Skeletal muscle tissue (tissue), 4 donors: ENCODE measurements around the gene ERC2. TPM values are rescaled to one million over a fixed set of nuclear protein-coding genes. Genes with fewer than 3 reads are reported as not detected.

Experiments
- H3K27ac ChIP-seq: one replicate; pipeline ENCODE4 v1.7.0; 2013; ENCODE audit warnings: mild to moderate bottlenecking, low read depth, low read length, inconsistent platforms
- H3K27me3 ChIP-seq, 3 donors: one replicate each; pipeline ENCODE4 v1.7.0; 2013; ENCODE audit warnings: low read length in 3 of 3; ENCODE audit not compliant: control insufficient read depth in 3 of 3, insufficient read depth in 3 of 3
- H3K36me3 ChIP-seq, 3 donors: one replicate each; pipeline ENCODE4 v1.7.0; 2013; ENCODE audit warnings: low read length in 3 of 3; ENCODE audit not compliant: control insufficient read depth in 3 of 3, insufficient read depth in 3 of 3
- H3K4me1 ChIP-seq, 3 donors: one replicate each; pipeline ENCODE4 v1.7.0; 2013; ENCODE audit warnings: low read length in 3 of 3, mild to moderate bottlenecking in 3 of 3; ENCODE audit not compliant: control insufficient read depth in 3 of 3, insufficient read depth in 3 of 3
- H3K4me3 ChIP-seq, 3 donors: one replicate each; pipeline ENCODE4 v1.7.0; 2013; ENCODE audit warnings: low read length in 3 of 3
- H3K9ac ChIP-seq, 3 donors: one replicate each; pipeline ENCODE4 v1.7.0; 2013; ENCODE audit warnings: low read length in 3 of 3, mild to moderate bottlenecking in 3 of 3, moderate library complexity in 2 of 3, low read depth in 1 of 3
- H3K9me3 ChIP-seq, 3 donors: one replicate each; pipeline ENCODE4 v1.7.0; 2013; ENCODE audit warnings: low read length in 3 of 3; ENCODE audit not compliant: control insufficient read depth in 3 of 3
- total RNA-seq: library from RNA; depleted of rRNA; stranded (reverse); fragments of >200 nt; gene quantifications from one replicate; pipeline ENCODE4 v1.2.3, GENCODE V29; 2014
- donor health status: Osteomylitis.

The ERC2 gene
- total RNA-seq, 1 donor from 2014 or later: 1.0 TPM

DNA sequence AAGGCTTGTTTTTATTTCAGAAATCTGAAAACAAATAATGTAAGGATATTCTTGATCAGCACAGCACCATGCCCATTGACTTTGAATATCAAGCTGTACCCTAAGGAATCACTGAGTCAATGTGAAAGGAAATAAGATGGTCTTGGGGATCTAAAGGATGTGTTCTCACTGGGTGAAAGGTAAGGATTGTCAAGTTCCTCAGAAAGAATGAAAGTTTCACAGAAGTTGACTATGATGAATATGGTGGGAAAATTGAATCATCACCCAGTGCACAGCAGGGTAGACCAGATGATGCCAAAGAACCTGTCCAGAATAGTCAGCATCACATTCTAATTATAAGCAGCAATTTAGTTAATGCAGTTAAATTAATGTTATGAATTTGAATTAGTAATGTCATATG, 16.2 kb downstream of the ERC2 start:
- H3K9me3 ChIP-seq: no peaks in the 10 kb centered on the region

DNA sequence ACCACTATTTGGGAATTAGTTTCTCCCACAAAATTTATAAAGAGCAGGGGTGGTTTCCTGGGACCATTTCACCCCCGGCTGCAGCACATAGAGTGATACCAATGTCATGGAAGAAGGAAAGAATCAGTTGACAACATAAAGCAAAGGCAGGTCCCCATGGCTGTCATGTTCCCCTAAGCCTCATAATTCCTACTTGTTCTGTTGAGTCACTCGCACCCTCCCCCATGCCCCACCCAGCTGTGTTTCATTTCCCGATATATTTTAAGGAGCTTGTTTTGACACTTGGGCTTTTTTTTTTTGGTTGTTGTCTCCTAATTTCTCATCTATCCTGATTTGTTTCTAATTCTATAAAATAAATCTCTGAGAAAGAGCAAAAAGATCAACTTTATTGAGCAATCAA, 24.9 kb downstream of the ERC2 start:
- Histone ChIP-seq H3K36me3 (no peaks in the 10 kb centered on the region), H3K27me3 (peaks cover 0 to 5% (median 0%) of the 10 kb centered on the region in 3 donors), H3K4me3 (no peak overlapping the region), H3K9me3 (no peaks in the 10 kb centered on the region), H3K27ac (no peak overlapping the region), H3K9ac (no peak overlapping the region), H3K4me1 (no peaks in the 10 kb centered on the region)

More for the DNA sequence above, 16.2 kb downstream of the ERC2 start:
- no peaks in the 10 kb centered on the region for H3K4me1 ChIP-seq
- no peak overlapping the region for H3K4me3 ChIP-seq
- no peak overlapping the region for H3K27ac ChIP-seq
- H3K27me3 ChIP-seq: peaks cover 0 to 2% (median 2%) of the 10 kb centered on the region in 3 donors
- H3K9ac ChIP-seq: no peak overlapping the region
- H3K36me3 ChIP-seq: no peaks in the 10 kb centered on the region

DNA sequence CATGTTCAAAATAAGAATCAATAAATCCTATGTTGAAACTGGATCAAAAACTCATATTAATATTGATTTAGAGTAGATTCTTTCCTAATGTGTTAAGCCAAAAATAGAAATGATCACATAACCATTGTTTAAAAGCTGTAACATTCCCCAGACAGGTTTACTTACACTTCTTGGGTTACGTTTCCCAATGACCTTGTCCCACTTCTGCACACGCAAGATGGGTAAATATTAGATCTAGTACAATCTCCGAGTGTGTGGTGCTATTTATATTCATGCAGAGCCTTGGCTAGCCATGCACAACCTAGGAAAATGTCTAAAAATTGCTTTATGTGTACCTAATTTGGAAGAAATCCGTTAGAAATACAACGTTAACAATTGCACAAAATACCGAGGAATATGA, 39.6 kb downstream of the ERC2 start:
- Histone ChIP-seq H3K27me3 (no peaks in the 10 kb centered on the region), H3K36me3 (no peaks in the 10 kb centered on the region), H3K4me3 (no peak overlapping the region), H3K27ac (no peak overlapping the region), H3K4me1 (no peaks in the 10 kb centered on the region), H3K9ac (no peak overlapping the region), H3K9me3 (no peaks in the 10 kb centered on the region)

DNA sequence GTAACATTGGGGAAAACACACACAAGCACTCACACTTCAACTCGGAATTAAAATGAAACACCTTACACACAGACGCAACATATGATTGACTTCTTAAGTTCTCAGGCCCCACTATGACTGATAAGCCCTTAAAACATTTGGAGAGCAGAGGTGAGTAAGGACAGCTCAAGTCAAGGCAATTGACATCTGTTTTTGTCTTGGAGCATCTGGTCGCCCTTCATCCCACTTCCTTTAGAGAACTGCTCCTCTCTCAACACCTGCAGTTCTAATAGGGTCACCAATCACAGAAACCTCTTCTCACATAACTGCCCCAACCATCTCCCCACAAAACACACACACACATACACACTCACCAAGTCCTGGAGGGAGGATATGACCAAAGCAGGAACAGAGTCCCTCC, 43.4 kb downstream of the ERC2 start:
- H3K36me3 ChIP-seq: no peaks in the 10 kb centered on the region
- no peak overlapping the region for H3K4me3 ChIP-seq
- H3K27me3 ChIP-seq: no peaks in the 10 kb centered on the region
- no peak overlapping the region for H3K27ac ChIP-seq
- H3K9me3 ChIP-seq: no peaks in the 10 kb centered on the region
- no peaks in the 10 kb centered on the region for H3K4me1 ChIP-seq
- no peak overlapping the region for H3K9ac ChIP-seq

DNA sequence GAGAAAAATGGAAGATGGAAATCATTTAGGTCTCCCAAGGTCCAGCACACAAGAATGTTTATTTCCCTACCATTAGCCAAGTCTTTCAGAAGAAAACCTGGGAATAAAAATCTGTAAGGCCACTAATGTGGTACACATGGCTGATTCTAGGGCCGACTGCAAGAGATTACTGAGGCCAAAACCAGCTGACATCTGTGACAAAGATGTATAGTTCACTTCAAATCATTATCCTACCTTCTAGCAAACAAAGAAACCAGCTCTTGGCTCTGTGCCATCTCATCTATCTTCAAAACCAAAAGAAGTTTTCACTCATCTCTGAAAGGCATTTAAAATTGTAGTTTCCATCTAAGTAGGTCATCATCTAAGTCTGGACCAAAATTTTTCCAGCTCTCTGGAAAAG, 43.9 kb downstream of the ERC2 start:
- H3K27ac ChIP-seq: no peak overlapping the region
- no peak overlapping the region for H3K9ac ChIP-seq
- H3K4me3 ChIP-seq: no peak overlapping the region
- no peaks in the 10 kb centered on the region for H3K27me3 ChIP-seq
- no peaks in the 10 kb centered on the region for H3K4me1 ChIP-seq
- H3K9me3 ChIP-seq: no peaks in the 10 kb centered on the region
- H3K36me3 ChIP-seq: no peaks in the 10 kb centered on the region

DNA sequence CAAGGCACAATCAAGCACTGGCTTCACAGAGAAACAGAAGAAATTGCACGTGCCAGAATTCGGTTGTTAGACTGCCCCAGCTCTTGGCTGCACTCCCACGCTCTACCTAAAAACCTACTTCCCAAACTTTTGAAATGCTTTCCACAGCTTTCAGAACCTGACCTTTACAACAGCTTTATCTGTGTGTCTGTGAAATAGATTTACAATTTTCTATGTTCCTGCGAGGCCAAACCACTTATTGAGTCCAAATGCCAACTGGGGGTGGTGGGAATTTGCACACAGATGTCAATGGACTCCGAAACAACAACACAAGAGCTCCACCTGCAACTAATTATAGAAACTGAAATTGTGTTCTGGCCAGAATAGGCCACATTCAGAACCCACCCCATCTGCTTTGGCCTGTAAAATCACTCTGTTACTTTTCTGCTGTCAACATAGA, 44.6 kb downstream of the ERC2 start:
- H3K27me3 ChIP-seq: no peaks in the 10 kb centered on the region
- no peak overlapping the region for H3K9ac ChIP-seq
- H3K9me3 ChIP-seq: no peaks in the 10 kb centered on the region
- no peak overlapping the region for H3K27ac ChIP-seq
- no peak overlapping the region for H3K4me3 ChIP-seq
- H3K4me1 ChIP-seq: no peaks in the 10 kb centered on the region
- no peaks in the 10 kb centered on the region for H3K36me3 ChIP-seq

DNA sequence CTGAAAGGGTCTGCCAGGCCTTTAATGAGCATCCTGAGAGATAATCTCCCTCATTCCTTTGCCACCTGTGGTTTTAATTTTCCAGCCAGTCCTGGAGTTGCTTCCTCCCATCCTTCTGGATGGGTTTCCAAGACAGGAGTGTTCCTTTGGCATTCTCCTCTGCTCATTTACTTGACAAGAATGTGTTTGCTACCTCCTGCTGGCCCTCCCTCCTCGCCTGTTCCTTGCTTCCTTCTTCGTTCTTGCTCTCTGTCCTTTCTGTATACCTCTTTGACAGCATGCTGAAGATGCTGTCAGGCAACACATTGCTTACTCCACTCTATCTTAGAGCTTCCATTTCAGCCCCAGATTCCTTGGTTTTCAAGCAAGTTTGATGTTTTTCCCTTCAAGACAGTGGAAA, 46.0 kb downstream of the ERC2 start:
- H3K36me3 ChIP-seq: no peaks in the 10 kb centered on the region
- H3K27me3 ChIP-seq: no peaks in the 10 kb centered on the region
- H3K9me3 ChIP-seq: no peaks in the 10 kb centered on the region
- no peak overlapping the region for H3K9ac ChIP-seq
- H3K27ac ChIP-seq: no peak overlapping the region
- H3K4me3 ChIP-seq: no peak overlapping the region
- no peaks in the 10 kb centered on the region for H3K4me1 ChIP-seq

DNA sequence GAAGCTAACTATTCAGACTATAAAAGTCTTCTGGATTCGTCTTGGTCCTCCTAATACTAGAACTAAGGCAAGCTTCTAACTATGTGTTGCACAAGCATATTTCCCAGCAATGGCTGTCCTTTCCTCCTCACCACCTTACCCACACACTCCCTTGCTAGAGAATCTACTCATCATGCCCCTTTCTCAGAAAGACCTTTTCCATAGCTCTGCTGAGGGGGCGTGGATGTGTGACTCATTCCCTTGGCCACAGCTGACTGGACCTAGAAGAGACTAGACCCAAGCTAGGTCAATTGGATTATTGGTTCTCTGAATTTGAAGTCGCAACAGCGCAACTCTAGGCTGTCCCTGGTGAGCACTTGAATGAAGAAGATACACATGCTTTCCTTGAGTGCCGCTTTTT, 47.1 kb downstream of the ERC2 start:
- Histone ChIP-seq H3K27me3 (no peaks in the 10 kb centered on the region), H3K36me3 (no peaks in the 10 kb centered on the region), H3K9ac (no peak overlapping the region), H3K4me3 (no peak overlapping the region), H3K9me3 (no peaks in the 10 kb centered on the region), H3K27ac (no peak overlapping the region), H3K4me1 (no peaks in the 10 kb centered on the region)

DNA sequence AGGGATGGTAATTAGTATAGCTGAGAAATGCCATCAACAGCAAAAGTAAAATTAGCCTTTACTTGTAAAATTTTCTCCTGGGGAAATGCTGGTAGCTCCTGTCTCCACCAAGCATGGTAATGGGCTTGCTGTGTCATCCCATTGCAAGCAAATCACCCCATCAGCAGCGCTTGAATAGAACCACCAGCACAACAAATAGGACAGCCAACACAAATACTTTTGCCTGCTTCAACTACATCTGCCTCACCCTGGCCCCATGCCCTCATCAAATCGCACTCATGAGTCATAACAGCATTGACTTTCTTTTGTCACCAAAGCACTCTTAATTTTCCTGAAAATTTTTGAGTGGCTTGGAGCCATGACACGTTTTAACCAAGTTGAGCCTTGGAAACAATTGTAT, 52.6 kb downstream of the ERC2 start:
- no peak overlapping the region for H3K9ac ChIP-seq

DNA sequence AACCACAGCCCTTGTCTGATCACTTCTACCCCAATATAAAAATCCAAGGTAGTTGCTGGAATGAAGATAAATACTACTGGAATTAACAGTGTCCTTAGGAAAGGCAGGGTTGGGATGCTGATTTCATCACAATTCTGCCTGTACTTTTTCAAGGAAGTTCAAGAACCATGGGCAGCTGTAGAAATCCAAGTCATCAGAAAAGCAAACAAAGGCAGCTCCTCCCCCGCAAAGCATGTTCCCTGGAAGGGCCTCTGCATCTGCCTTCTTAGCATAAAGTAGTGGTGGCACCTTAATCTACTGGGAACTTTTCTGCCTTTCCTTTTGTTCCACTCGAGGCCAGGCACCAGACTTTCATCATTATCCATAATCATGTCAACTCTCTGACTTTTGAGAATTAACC, 54.4 kb downstream of the ERC2 start:
- no peak overlapping the region for H3K9ac ChIP-seq
- H3K9me3 ChIP-seq: no peaks in the 10 kb centered on the region
- no peaks in the 10 kb centered on the region for H3K4me1 ChIP-seq
- H3K27ac ChIP-seq: no peak overlapping the region
- H3K36me3 ChIP-seq: no peaks in the 10 kb centered on the region
- H3K27me3 ChIP-seq: no peaks in the 10 kb centered on the region
- H3K4me3 ChIP-seq: no peak overlapping the region

More for the DNA sequence above, 52.6 kb downstream of the ERC2 start:
- Histone ChIP-seq H3K27me3 (no peaks in the 10 kb centered on the region), H3K4me1 (no peaks in the 10 kb centered on the region), H3K36me3 (no peaks in the 10 kb centered on the region), H3K27ac (no peak overlapping the region), H3K4me3 (no peak overlapping the region), H3K9me3 (no peaks in the 10 kb centered on the region)

DNA sequence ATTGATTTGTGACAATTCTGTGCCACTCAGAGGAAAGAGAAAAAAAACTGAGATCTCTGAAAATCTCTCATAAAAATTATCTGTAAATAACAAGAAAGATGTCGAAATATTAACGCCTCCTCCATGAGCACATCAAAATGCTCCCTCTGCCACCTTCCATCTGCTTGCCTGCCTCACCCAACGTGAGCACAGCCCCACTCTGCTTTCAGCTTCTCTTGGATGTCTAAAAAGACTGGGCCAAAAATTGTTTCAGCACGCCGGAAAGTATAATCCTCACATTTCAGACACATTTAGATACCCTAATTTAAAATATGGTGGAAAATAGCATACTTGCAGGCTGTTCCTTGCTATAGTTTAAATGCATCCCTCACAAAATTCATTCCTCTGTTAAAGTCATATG, 57.1 kb downstream of the ERC2 start:
- Histone ChIP-seq H3K4me3 (no peak overlapping the region), H3K4me1 (no peaks in the 10 kb centered on the region), H3K36me3 (no peaks in the 10 kb centered on the region)

More for the DNA sequence above, 57.1 kb downstream of the ERC2 start:
- Histone ChIP-seq H3K27ac (no peak overlapping the region), H3K9ac (no peak overlapping the region), H3K27me3 (no peaks in the 10 kb centered on the region), H3K9me3 (no peaks in the 10 kb centered on the region)
